MM.1S (cell line): Measurements from ENCODE around the gene USP44.

Experiments used
- EZH2phosphoT487 ChIP-seq: fragments of 300-600 bp; sonication (generic); IDR thresholded peaks from 2 replicates; pipeline ENCODE4 v1.6.1; 2018; ENCODE audit warnings: antibody characterized with exemption, low read length
- TF ChIP-seq, protein P1 (sequence below): fragments of 300-600 bp; sonication (generic); IDR thresholded peaks from 2 replicates; pipeline ENCODE4 v1.5.1; 2016; ENCODE audit warnings: antibody characterized with exemption, low read length, mixed read lengths

DNA sequence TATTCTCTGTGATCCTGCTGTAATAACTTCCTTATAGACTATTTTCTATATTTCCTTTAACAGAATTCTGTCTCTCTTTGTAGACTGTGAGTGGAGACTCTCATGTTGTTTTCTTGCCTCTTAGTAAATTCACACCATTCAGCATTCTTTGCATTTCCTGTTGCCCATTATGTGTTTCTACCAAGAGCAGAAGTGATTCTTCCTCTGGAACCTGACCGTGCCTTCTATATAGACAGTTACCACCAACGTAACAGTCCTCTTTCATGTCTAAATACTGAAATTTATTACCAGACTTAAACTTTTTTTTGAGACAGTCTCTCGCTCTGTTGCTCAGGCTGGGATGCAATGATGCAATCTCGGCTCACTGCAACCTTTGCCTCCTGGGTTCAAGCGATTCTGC is 46.2 kb downstream of the USP44 start:
- TF ChIP-seq, protein P1, sequence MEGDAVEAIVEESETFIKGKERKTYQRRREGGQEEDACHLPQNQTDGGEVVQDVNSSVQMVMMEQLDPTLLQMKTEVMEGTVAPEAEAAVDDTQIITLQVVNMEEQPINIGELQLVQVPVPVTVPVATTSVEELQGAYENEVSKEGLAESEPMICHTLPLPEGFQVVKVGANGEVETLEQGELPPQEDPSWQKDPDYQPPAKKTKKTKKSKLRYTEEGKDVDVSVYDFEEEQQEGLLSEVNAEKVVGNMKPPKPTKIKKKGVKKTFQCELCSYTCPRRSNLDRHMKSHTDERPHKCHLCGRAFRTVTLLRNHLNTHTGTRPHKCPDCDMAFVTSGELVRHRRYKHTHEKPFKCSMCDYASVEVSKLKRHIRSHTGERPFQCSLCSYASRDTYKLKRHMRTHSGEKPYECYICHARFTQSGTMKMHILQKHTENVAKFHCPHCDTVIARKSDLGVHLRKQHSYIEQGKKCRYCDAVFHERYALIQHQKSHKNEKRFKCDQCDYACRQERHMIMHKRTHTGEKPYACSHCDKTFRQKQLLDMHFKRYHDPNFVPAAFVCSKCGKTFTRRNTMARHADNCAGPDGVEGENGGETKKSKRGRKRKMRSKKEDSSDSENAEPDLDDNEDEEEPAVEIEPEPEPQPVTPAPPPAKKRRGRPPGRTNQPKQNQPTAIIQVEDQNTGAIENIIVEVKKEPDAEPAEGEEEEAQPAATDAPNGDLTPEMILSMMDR = no peak
- no peak for TF ChIP-seq EZH2phosphoT487
